Colonic mucosa (tissue), 4 donors: ENCODE measurements around the gene ATG3. TPM values are rescaled to one million over a fixed set of nuclear protein-coding genes. Genes with fewer than 3 reads are reported as not detected.
A peak's percentile ranks its signal among the peaks of the same experiment; 100 is the strongest.
"Not testable (repeated sequence)": the region's sequence is repeated elsewhere in the genome, so short reads cannot be mapped to it uniquely, and the experiment has no call there.

Experiments
- DNase-seq: peaks from one replicate; pipeline ENCODE4 v3.0.0-alpha.2; 2020
- H3K27ac ChIP-seq: fragments of 200-600 bp; one replicate; pipeline ENCODE4 v1.8.0; 2021
- H3K27me3 ChIP-seq: fragments of 200-600 bp; one replicate; pipeline ENCODE4 v1.8.0; 2021
- H3K36me3 ChIP-seq: fragments of 200-600 bp; one replicate; pipeline ENCODE4 v1.8.0; 2021
- H3K4me1 ChIP-seq: fragments of 200-600 bp; one replicate; pipeline ENCODE4 v1.8.0; 2021; ENCODE audit warnings: mild to moderate bottlenecking
- H3K4me3 ChIP-seq: fragments of 200-600 bp; one replicate; pipeline ENCODE4 v1.8.0; 2021
- H3K9ac ChIP-seq, 2 donors: one replicate each; pipeline ENCODE4 v1.7.0; 2013; ENCODE audit warnings: control low read depth in 2 of 2, low read depth in 2 of 2, low read length in 2 of 2
- H3K9me3 ChIP-seq: fragments of 200-600 bp; one replicate; pipeline ENCODE4 v1.8.0; 2021
- CTCF ChIP-seq: fragments of 200-600 bp; IDR thresholded peaks from one replicate; pipeline ENCODE4 v1.8.0; 2022; ENCODE audit warnings: antibody characterized with exemption, mild to moderate bottlenecking
- intact Hi-C: fragments of 100-400 bp; cut with DNase I; formaldehyde crosslinking; loops from one replicate; pipeline ENCODE4 v1.14.1; 2022
- total RNA-seq, 2 donors: library from RNA; stranded (reverse); fragmentation: NEBNext Ultra II Directional in 1 of 2; extraction: Animal tissue kit (Norgen Biotek cat#: 25700) in 1 of 2; gene quantifications; one replicate each; pipeline ENCODE4 v1.2.1, GENCODE V29; 2021
- donor health status: healthy.
- donor health status: DM: no; HTN: no; CAD: no.
- donor health status: DM: no; HTN: no; CAD: no.

The ATG3 gene
- total RNA-seq, 2 donors from 2014 or later: 59.1 to 79.9 TPM

DNA sequence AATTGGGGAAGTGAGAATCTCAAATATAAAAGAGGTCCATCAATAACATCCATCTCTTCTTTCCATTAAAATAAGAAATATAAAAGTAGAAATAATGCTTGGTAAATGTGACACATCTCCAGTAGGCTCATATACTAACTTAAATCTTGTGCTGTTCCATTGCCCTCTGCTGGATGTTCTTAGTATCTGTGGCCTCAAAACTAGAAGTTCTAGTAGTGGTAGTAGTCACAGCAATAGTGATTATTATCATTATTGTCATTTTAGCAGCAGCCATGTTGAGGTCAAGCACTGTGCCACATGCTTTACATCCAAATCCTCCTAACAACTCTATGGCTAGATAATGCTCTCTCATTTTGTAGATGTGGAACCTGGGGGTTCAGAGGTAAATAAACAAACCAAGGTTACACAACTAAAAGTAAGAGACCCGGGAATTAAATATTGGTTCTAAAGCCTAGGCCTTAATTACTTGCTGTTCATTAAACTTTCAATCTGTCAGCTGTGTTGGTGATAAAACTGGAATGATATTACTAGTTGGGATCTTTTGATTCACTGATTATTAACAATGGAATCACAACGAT lies 42.2 kb downstream of the ATG3 start:
- intact Hi-C loops: loop anchor here (2.0 kb wide), 1 partner anchor 193 kb away; no protein-coding TSS in a partner anchor

GRCh38 chr3:112518970-112519369 lies 42.8 kb downstream of the ATG3 start:
- intact Hi-C loops, H3K9me3 ChIP-seq, H3K36me3 ChIP-seq, DNase-seq, H3K27ac ChIP-seq, H3K4me3 ChIP-seq, H3K9ac ChIP-seq, H3K27me3 ChIP-seq, H3K4me1 ChIP-seq: not testable (repeated sequence)

More for the DNA sequence above, 42.2 kb downstream of the ATG3 start:
- Histone ChIP-seq H3K4me3 (no peak overlapping the region), H3K4me1 (no peaks in the 10 kb centered on the region), H3K36me3 (no peaks in the 10 kb centered on the region), H3K27me3 (no peaks in the 10 kb centered on the region), H3K27ac (no peak overlapping the region), H3K9ac (no peak overlapping the region), H3K9me3 (no peaks in the 10 kb centered on the region)
- peak; percentile 54 for DNase-seq
- peak; percentile 67 for TF ChIP-seq CTCF

GRCh38 chr3:112514527-112515128 lies 47.1 kb downstream of the ATG3 start:
- no peaks in the 10 kb centered on the region for H3K36me3 ChIP-seq
- intact Hi-C loops: no loop called here
- no peak overlapping the region for H3K4me3 ChIP-seq

DNA sequence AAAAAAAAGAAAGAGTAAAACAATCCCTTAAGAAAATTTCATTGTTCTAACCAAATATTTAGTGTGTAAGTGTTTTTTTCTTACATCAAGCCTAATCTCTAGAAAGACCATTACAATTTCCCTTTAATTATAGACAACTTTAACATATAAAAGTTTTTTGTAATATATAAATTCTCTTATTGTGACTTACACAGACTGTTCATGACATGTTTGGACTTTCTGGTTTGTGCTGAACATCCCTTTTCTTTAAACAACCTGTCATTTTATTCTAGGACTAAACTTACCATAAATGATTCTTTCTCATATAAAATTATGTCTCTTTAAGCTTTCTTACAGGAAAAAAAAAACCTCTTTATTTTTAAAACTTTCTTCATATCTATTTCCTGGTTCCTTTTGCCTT lies 49.4 kb downstream of the ATG3 start:
- Histone ChIP-seq H3K27me3 (no peaks in the 10 kb centered on the region), H3K4me3 (no peak overlapping the region), H3K4me1 (no peaks in the 10 kb centered on the region), H3K27ac (no peak overlapping the region), H3K9me3 (no peaks in the 10 kb centered on the region), H3K36me3 (no peaks in the 10 kb centered on the region), H3K9ac (no peak overlapping the region)
- intact Hi-C loops: no loop called here
- no peak for DNase-seq
- no peak for TF ChIP-seq CTCF

More at GRCh38 chr3:112514527-112515128, 47.1 kb downstream of the ATG3 start:
- no peak overlapping the region for H3K9ac ChIP-seq
- H3K4me1 ChIP-seq: no peaks in the 10 kb centered on the region
- no peaks in the 10 kb centered on the region for H3K9me3 ChIP-seq
- no peaks in the 10 kb centered on the region for H3K27me3 ChIP-seq
- TF ChIP-seq CTCF: no peak
- DNase-seq: no peak
- H3K27ac ChIP-seq: no peak overlapping the region

- Histone ChIP-seq H3K9ac (no peak overlapping the region), H3K27ac (no peak overlapping the region), H3K9me3 (no peaks in the 10 kb centered on the region), H3K4me1 (no peaks in the 10 kb centered on the region), H3K4me3 (no peak overlapping the region), H3K27me3 (no peaks in the 10 kb centered on the region), H3K36me3 (no peaks in the 10 kb centered on the region)
- TF ChIP-seq CTCF: no peak
- intact Hi-C loops: no loop called here
- no peak for DNase-seq
Observed at GRCh38 chr3:112508860-112509259, 52.9 kb downstream of the ATG3 start.

DNA sequence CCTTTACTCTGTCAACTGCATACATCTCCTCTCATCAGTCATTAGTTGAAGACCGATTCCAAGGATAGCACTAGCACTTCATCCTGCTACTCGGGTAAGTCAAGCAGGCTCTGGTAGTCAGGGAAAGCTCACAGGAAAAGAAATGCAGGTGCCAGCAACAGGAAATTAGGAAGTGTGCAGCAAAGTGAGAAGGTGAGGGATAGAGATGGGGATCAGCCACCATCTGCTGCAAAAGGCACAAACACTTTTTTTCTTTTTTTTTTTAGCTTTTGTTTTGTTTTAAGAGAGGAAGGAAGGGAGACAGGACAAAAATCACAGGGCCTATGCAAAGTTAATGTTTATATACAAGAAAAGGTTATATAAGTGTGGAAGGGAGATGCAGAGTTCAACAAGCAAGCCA lies 53.5 kb downstream of the ATG3 start:
- no peak for DNase-seq
- no peak overlapping the region for H3K9ac ChIP-seq
- H3K27me3 ChIP-seq: no peaks in the 10 kb centered on the region
- no peaks in the 10 kb centered on the region for H3K36me3 ChIP-seq
- H3K4me3 ChIP-seq: no peak overlapping the region
- no peaks in the 10 kb centered on the region for H3K9me3 ChIP-seq
- H3K27ac ChIP-seq: no peak overlapping the region
- no peaks in the 10 kb centered on the region for H3K4me1 ChIP-seq
- no peak for TF ChIP-seq CTCF
- intact Hi-C loops: no loop called here
